Stimulated activated CD4-positive, alpha-beta T cell treated with anti-CD3 and anti-CD28 coated beads, TNF-alpha, amount 100 ng/mL, for 4 hours (primary cell): ENCODE data around the gene DCLRE1C.
"Not testable (repeated sequence)": the region's sequence is repeated elsewhere in the genome, so short reads cannot be mapped to it uniquely, and the experiment has no call there.

ENCODE experiments used
- DNase-seq, 3 experiments: peaks; one replicate each; pipeline ENCODE4 v3.0.0-alpha.2; 2020; ENCODE audit warnings: low read depth in 3 of 3

DCLRE1C gene

GRCh38 chr10:14954001-14954770, at the start of gene DCLRE1C:
Gene DCLRE1C (minus strand): TSS chr10:14954096. CDS start chr10:14954010, 86 bp downstream.
- DNase-seq, result peak; percentile 75 to 77 (median 76)

GRCh38 chr10:14995964-14996565, 42.2 kb upstream of the DCLRE1C start:
- DNase-seq, result no peak

GRCh38 chr10:14993500-14994455, 39.9 kb upstream of the DCLRE1C start:
- not testable (repeated sequence) for DNase-seq

- not testable (repeated sequence) for DNase-seq
Observed at GRCh38 chr10:14992336-14992735, 38.4 kb upstream of the DCLRE1C start.

GRCh38 chr10:14991035-14991749, 37.3 kb upstream of the DCLRE1C start:
- DNase-seq, result peak; percentile 20 to 49 (median 28)

- DNase-seq, result not testable (repeated sequence)
Observed at GRCh38 chr10:14989552-14989951, 35.7 kb upstream of the DCLRE1C start.

GRCh38 chr10:14982744-14983143, 28.8 kb upstream of the DCLRE1C start:
- no peak for DNase-seq

GRCh38 chr10:14975672-14976273, 21.9 kb upstream of the DCLRE1C start:
- DNase-seq, result no peak

GRCh38 chr10:14974153-14974998, 20.5 kb upstream of the DCLRE1C start:
- DNase-seq, result not testable (repeated sequence)

- DNase-seq, result peak in 1 of 3 experiments; percentile 18
Observed at GRCh38 chr10:14971867-14972448, 18.1 kb upstream of the DCLRE1C start.

- no peak for DNase-seq
Observed at GRCh38 chr10:14967897-14968296, 14.0 kb upstream of the DCLRE1C start.

- DNase-seq, result peak; percentile 88 to 97 (median 91)
Observed at GRCh38 chr10:14959221-14960057, 5.5 kb upstream of the DCLRE1C start, which contains the start of gene MEIG1. Gene MEIG1 (plus strand): TSS chr10:14959388. CDS start chr10:14966469, 7,081 bp downstream.

GRCh38 chr10:14958872-14959220, 5.0 kb upstream of the DCLRE1C start:
- no peak for DNase-seq

GRCh38 chr10:14954934-14955333, 1.0 kb upstream of the DCLRE1C start:
- no peak for DNase-seq

- no peak for DNase-seq
Observed at GRCh38 chr10:14953424-14954000, 384 bp downstream of the DCLRE1C start.

GRCh38 chr10:14952851-14953423, 959 bp downstream of the DCLRE1C start:
- DNase-seq, result no peak

- no peak for DNase-seq
Observed at GRCh38 chr10:14949291-14949690, 4.6 kb downstream of the DCLRE1C start.

- no peak for DNase-seq
Observed at GRCh38 chr10:14947268-14947667, 6.6 kb downstream of the DCLRE1C start.
